Astrocyte (in vitro differentiated cells and primary cell): ENCODE results near the gene RAC2. TPM values are rescaled to one million over a fixed set of nuclear protein-coding genes. Genes with fewer than 3 reads are reported as not detected.

Source experiments
- DNase-seq: peaks from one replicate; pipeline ENCODE4 v3.0.0-alpha.2; 2010; ENCODE audit warnings: low read depth
- FAIRE-seq: peaks from 2 replicates; lab custom pipeline; 2011; peaks lifted over from hg19 to GRCh38; lab: Jason Lieb, UNC
- H2AFZ ChIP-seq: 2 replicates; pipeline ENCODE4 v1.6.0; 2012; ENCODE audit warnings: low read depth, low read length, inconsistent platforms
- H3K27ac ChIP-seq: 2 replicates; pipeline ENCODE4 v1.5.1; 2011; ENCODE audit warnings: low read depth, low read length, inconsistent platforms
- H3K27me3 ChIP-seq: 2 replicates; pipeline ENCODE4 v1.6.0; 2011; ENCODE audit warnings: low read length, inconsistent platforms; ENCODE audit not compliant: insufficient read depth
- H3K36me3 ChIP-seq: 2 replicates; pipeline ENCODE4 v1.5.1; 2011; ENCODE audit warnings: low read length, inconsistent platforms; ENCODE audit not compliant: insufficient read depth
- H3K4me1 ChIP-seq: 2 replicates; pipeline ENCODE4 v1.5.1; 2011; ENCODE audit warnings: low read length, inconsistent platforms; ENCODE audit not compliant: insufficient read depth
- H3K4me2 ChIP-seq: 2 replicates; pipeline ENCODE4 v1.6.0; 2012; ENCODE audit warnings: low read length, inconsistent platforms
- H3K4me3 ChIP-seq: 2 replicates; pipeline ENCODE4 v1.5.1; 2011; ENCODE audit warnings: low read depth, mild to moderate bottlenecking, low read length, inconsistent platforms; ENCODE audit not compliant: insufficient read depth
- H3K79me2 ChIP-seq: 2 replicates; pipeline ENCODE4 v1.6.0; 2012; ENCODE audit warnings: mild to moderate bottlenecking, low read length, inconsistent platforms; ENCODE audit not compliant: insufficient read depth
- H3K9ac ChIP-seq: 2 replicates; pipeline ENCODE4 v1.6.0; 2012; ENCODE audit warnings: mild to moderate bottlenecking, low read length, inconsistent platforms
- H3K9me3 ChIP-seq: 2 replicates; pipeline ENCODE4 v1.5.1; 2012; ENCODE audit warnings: low read depth, mild to moderate bottlenecking, low read length, inconsistent platforms; ENCODE audit not compliant: insufficient read depth
- H4K20me1 ChIP-seq: 2 replicates; pipeline ENCODE4 v1.6.0; 2012; ENCODE audit warnings: low read length, inconsistent platforms; ENCODE audit not compliant: insufficient read depth
- H3K27ac Mint-ChIP-seq: one replicate; pipeline ENCODE4 v1.8.0; 2021; ENCODE audit warnings: mild to moderate bottlenecking, mixed read lengths; ENCODE audit not compliant: unreplicated experiment
- H3K27me3 Mint-ChIP-seq: one replicate; pipeline ENCODE4 v1.8.0; 2021; ENCODE audit warnings: low read depth, mixed read lengths; ENCODE audit not compliant: unreplicated experiment
- H3K36me3 Mint-ChIP-seq: one replicate; pipeline ENCODE4 v1.8.0; 2021; ENCODE audit warnings: low read depth, mixed read lengths; ENCODE audit not compliant: unreplicated experiment
- H3K4me1 Mint-ChIP-seq: one replicate; pipeline ENCODE4 v1.8.0; 2021; ENCODE audit warnings: low read depth, mixed read lengths; ENCODE audit not compliant: unreplicated experiment
- H3K4me3 Mint-ChIP-seq: one replicate; pipeline ENCODE4 v1.8.0; 2021; ENCODE audit warnings: mild to moderate bottlenecking, moderate library complexity, mixed read lengths; ENCODE audit not compliant: unreplicated experiment
- H3K9me3 Mint-ChIP-seq: one replicate; pipeline ENCODE4 v1.8.0; 2021; ENCODE audit warnings: mild to moderate bottlenecking, mixed read lengths; ENCODE audit not compliant: unreplicated experiment
- CTCF ChIP-seq: IDR thresholded peaks from 2 replicates; pipeline ENCODE4 v1.5.1; 2011; ENCODE audit warnings: low read depth, mild to moderate bottlenecking, inconsistent platforms, low read length, moderate library complexity; ENCODE audit not compliant: insufficient read depth
- EZH2 ChIP-seq: IDR thresholded peaks from 2 replicates; pipeline ENCODE4 v1.6.1; 2012; ENCODE audit warnings: mild to moderate bottlenecking, low read length, inconsistent platforms; ENCODE audit not compliant: insufficient read depth
- total RNA-seq: library from RNA; stranded (reverse); gene quantifications from 2 replicates; pipeline ENCODE4 v1.2.1, GENCODE V29; 2021

Gene RAC2
- total RNA-seq, 1 donor from 2014 or later = 0.61 TPM

- no peaks in the 10 kb centered on the region for H3K4me1 Mint-ChIP-seq
- peaks cover 2% of the 10 kb centered on the region for H3K36me3 Mint-ChIP-seq
- FAIRE-seq (no peak), DNase-seq (no peak)
- Histone ChIP-seq H3K27ac (no peak overlapping the region), H4K20me1 (no peaks in the 10 kb centered on the region), H3K9ac (no peak overlapping the region), H3K4me1 (no peaks in the 10 kb centered on the region), H2AFZ (no peak overlapping the region), H3K79me2 (no peaks in the 10 kb centered on the region), H3K9me3 (peaks cover 4% of the 10 kb centered on the region), H3K36me3 (no peaks in the 10 kb centered on the region), H3K4me3 (no peak overlapping the region), H3K27me3 (peaks cover 10% of the 10 kb centered on the region), H3K4me2 (no peak overlapping the region)
- H3K27me3 Mint-ChIP-seq = peaks cover 53% of the 10 kb centered on the region
- no peak overlapping the region for H3K27ac Mint-ChIP-seq
- TF ChIP-seq CTCF (no peak), EZH2 (no peak)
- peaks cover 17% of the 10 kb centered on the region for H3K9me3 Mint-ChIP-seq
- no peak overlapping the region for H3K4me3 Mint-ChIP-seq
Observed at GRCh38 chr22:37222440-37222971, 21.6 kb downstream of the RAC2 start.

GRCh38 chr22:37221424-37222333 is 22.4 kb downstream of the RAC2 start:
- no peak overlapping the region for H3K27ac Mint-ChIP-seq
- no peak for FAIRE-seq
- no peaks in the 10 kb centered on the region for H3K79me2 ChIP-seq
- H3K9ac ChIP-seq = no peak overlapping the region
- H3K27ac ChIP-seq = no peak overlapping the region
- TF ChIP-seq CTCF (no peak), EZH2 (no peak)
- H3K36me3 Mint-ChIP-seq = peaks cover 2% of the 10 kb centered on the region
- no peaks in the 10 kb centered on the region for H3K4me1 Mint-ChIP-seq
- peaks cover 54% of the 10 kb centered on the region for H3K27me3 Mint-ChIP-seq
- H3K4me1 ChIP-seq = no peaks in the 10 kb centered on the region
- no peak overlapping the region for H3K4me2 ChIP-seq
- H2AFZ ChIP-seq = no peak overlapping the region
- H3K9me3 Mint-ChIP-seq = peaks cover 17% of the 10 kb centered on the region
- H3K27me3 ChIP-seq = peaks cover 10% of the 10 kb centered on the region
- DNase-seq = no peak
- H3K4me3 ChIP-seq = no peak overlapping the region
- H3K4me3 Mint-ChIP-seq = no peak overlapping the region
- no peaks in the 10 kb centered on the region for H4K20me1 ChIP-seq
- no peaks in the 10 kb centered on the region for H3K36me3 ChIP-seq
- peaks cover 4% of the 10 kb centered on the region for H3K9me3 ChIP-seq

GRCh38 chr22:37220543-37220981 is 23.5 kb downstream of the RAC2 start:
- peaks cover 53% of the 10 kb centered on the region for H3K27me3 Mint-ChIP-seq

More at GRCh38 chr22:37220543-37220981, 23.5 kb downstream of the RAC2 start:
- Histone ChIP-seq H3K4me3 (no peak overlapping the region), H3K27me3 (peaks cover 10% of the 10 kb centered on the region), H3K4me2 (no peak overlapping the region), H3K27ac (no peak overlapping the region), H3K36me3 (no peaks in the 10 kb centered on the region), H3K9me3 (peaks cover 4% of the 10 kb centered on the region), H4K20me1 (no peaks in the 10 kb centered on the region), H3K9ac (no peak overlapping the region), H3K79me2 (no peaks in the 10 kb centered on the region), H2AFZ (no peak overlapping the region), H3K4me1 (no peaks in the 10 kb centered on the region)
- no peak for FAIRE-seq
- no peak for TF ChIP-seq CTCF
- no peak for TF ChIP-seq EZH2
- no peak for DNase-seq
- Mint-ChIP-seq H3K4me1 (no peaks in the 10 kb centered on the region), H3K4me3 (no peak overlapping the region), H3K9me3 (peaks cover 17% of the 10 kb centered on the region), H3K36me3 (peaks cover 2% of the 10 kb centered on the region), H3K27ac (peak overlapping the region; percentile 31)
